ENCODE measurements around the gene AQP5.

GRCh38 chr12:49967777-49968250, 6.1 kb downstream of the AQP5 start:
- TF ChIP-seq CTCF (IDR thresholded peaks at IDR 0.05) (no peak), EP300 (IDR thresholded peaks at IDR 0.05) (no peak), POLR2A (IDR thresholded peaks at IDR 0.05) (no peak)
